ENCODE data around the gene POLR2E.
A peak's percentile ranks its signal among the peaks of the same experiment; 100 is the strongest.

Gene POLR2E

GRCh38 chr19:1110809-1111640 is 15.8 kb upstream of the POLR2E start:
- no peak for DNase-seq

DNA sequence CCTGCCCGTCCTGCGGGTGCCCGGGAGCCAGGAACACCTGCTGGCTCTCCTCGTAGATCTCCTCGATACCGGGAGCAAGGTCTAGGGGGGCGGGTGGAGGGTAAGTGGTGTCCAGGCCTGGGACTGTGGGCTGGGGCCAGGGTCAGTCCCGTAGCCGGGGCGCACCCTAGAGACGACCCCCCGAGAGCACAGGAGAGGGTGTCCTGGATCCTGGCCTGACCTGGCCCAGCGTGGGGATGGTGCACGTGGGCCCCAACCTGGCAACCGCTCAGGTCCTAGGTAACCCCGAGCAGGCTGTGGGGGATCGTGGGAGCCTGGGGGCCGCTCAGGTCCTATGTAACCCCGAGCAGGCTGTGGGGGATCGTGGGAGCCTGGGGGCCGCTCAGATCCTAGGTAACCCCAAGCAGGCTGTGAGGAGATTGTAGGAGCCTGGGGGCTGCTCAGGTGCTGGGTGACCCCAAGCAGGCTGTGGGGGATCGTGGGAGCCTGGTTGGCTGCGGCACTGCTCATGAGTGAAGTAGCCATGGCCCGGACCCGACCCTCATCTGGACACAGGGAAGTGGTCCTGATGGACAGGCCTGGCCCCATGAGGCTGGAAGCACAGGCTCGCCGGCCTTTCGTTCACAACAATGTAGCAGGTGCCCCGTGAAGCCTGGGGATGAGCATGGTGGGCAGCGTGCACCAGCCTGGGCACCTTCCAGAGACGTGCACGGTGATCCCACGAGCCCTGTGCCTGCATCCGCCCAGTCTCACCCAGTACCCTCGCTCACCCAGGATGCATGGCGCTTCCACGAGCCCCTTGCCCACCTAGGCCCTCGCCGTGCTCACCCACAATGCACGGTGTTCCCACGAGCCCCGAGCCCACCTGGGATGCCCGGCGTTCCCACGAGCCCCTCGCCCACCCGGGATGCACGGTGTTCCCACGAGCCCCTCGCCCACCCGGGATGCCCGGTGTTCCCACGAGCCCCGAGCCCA is 14.8 kb upstream of the POLR2E start:
- DNase-seq: peak in 1 of 5 experiments; percentile 3

DNA sequence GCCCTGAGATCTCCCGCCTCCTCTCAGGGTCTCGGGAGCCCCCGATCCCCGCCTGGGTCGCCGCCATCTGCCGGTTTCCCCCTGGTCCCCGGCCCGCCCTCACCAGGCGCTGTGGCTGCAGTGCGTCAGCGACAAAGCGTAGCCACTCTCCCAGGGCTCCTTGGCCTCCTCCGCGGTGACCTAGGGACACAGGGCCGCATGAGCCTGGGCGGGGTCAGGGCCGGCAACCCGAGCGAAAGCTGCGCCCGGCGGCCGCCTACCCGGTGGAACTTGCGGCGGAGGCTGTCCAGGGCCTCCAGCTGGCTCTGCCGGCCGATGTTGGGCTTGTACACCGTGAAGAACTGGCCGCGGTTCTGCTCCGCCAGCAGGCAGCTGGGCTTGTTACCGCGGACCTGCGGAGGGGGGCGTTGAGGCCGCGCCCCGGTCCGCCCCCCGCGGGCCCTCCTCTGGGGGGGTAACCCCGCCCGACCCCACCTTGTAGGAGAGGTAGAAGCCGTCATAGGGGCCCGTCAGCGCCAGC is 13.9 kb upstream of the POLR2E start:
- DNase-seq: peak in 1 of 5 experiments; percentile 11

DNA sequence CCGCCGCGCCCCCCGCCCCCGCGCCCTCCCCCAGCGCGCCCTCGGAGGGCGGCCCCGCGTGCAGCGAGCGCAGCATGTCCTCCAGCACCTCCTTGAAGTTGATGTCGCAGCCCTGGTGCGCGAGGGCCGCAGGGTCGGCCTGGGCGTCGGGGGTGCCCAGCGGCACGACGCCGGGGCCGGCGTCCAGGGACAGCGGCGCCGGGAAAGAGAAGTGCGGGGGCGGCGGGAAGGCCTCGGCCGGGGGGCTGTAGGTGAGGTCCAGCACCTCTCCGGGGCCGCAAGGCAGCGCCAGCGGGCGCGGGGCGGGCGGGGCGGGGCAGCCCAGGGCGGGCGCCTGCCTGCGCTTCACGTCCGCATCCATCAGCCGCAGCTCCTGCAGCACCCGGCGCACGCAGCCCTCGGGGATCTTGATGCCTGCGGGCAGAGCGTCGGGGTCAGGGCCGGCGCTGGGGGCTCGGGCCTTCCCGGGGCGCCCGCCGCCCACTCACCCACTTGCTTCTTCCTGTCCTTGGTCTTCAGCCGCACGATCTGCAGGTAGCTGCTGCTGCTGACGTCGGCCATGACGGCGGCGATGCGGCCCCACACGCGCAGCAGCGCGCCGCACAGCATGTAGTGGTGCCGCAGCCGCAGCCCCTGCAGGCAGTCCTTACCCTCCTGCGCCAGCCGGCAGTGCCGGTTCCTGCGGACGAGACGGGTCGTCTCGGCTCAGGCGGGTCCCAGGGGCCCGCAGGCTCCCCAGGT is 13.3 kb upstream of the POLR2E start:
- no peak for DNase-seq

DNA sequence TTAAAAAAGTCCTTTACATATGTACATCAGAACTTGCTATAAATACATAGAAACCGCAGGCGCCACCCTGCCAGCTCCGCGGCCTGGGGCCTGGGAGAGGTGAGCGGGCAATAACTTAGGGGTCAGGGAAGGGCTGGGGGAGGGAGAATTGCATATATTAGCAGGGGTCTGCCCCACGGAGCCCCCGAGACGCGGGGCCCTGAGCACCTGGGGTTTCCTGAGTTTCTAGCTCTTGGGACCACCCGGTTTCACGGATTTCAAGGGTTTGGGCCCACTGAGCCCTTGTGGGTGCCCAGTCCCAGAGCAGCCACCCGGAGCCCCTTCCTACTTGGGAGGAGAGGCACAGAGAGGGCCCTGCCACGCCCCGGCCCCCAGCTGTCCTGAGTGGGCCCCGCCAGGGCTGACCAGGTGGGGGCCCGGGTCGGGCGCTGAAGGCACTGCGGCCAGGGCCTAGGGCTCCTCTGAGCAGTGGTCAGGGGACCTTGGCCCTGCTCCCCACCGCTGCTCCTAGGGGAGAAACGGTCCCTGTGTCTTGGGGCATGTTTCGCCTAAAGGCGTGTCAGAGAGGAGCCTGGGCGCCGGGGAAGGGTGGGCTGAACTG is 12.6 kb upstream of the POLR2E start:
- no peak for DNase-seq

GRCh38 chr19:1106841-1107660 is 11.9 kb upstream of the POLR2E start:
- no peak for DNase-seq

DNA sequence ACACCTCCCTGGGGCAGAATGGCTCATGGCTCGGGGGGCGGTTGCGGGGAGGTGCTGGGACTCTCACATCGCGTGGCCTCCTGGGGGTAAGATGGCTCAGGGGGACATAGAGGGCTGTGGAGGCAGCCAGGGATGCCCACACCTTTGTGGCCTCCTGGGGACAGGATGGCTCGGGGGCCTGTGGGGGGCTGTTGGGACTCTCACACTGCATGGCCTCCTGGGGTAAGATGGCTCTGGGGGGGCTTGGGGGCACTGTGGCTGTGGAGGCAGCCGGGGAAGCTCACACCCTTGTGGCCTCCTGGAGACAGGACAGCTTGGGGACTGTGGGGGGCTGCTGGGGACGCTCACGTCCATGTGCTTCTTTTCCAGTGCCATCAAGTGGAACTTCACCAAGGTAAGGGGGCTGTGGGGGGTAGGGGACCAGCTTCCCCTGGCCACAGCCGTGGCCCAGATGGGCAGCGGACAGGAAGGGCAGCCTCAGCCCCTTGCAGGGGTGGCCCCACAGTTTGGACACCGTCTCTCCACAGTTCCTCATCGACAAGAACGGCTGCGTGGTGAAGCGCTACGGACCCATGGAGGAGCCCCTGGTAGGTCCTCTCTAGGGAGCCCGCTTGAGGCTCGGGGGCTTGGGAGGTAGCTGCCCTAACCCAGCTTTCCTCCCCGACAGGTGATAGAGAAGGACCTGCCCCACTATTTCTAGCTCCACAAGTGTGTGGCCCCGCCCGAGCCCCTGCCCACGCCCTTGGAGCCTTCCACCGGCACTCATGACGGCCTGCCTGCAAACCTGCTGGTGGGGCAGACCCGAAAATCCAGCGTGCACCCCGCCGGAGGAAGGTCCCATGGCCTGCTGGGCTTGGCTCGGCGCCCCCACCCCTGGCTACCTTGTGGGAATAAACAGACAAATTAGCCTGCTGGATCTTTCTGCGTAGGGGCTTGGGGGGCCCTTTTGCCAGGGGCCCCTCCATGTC is 11.0 kb upstream of the POLR2E start:
- DNase-seq: no peak

DNA sequence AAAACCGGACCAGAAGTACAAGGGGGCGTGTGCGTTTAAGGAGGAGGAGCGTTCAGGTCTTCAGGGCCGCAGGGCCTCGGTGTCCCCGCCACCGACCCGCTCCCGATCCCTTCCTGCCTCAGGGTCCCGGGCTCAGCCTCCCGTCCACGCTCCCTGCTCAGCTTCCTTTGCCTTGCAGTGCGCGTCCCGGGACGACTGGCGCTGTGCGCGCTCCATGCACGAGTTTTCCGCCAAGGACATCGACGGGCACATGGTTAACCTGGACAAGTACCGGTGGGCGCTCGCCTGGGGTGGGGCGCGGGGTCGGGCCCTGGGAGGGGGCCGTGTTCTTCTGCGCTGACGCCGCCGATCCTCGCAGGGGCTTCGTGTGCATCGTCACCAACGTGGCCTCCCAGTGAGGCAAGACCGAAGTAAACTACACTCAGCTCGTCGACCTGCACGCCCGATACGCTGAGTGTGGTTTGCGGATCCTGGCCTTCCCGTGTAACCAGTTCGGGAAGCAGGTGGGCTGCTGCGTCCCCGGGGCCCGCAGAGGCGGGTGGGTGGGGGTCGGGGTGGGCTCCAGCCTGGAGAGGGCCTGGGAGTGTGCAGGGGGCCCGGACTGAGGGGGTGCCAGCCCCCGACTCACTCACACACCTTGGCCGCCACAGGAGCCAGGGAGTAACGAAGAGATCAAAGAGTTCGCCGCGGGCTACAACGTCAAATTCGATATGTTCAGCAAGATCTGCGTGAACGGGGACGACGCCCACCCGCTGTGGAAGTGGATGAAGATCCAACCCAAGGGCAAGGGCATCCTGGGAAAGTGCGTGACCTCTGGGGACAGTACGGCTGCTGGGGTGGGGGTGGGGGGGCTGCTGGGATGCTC is 10.1 kb upstream of the POLR2E start:
- peak in 1 of 5 experiments; percentile 7 for DNase-seq

GRCh38 chr19:1104311-1105007 is 9.3 kb upstream of the POLR2E start:
- peak; percentile 61 to 75 (median 74) for DNase-seq

DNA sequence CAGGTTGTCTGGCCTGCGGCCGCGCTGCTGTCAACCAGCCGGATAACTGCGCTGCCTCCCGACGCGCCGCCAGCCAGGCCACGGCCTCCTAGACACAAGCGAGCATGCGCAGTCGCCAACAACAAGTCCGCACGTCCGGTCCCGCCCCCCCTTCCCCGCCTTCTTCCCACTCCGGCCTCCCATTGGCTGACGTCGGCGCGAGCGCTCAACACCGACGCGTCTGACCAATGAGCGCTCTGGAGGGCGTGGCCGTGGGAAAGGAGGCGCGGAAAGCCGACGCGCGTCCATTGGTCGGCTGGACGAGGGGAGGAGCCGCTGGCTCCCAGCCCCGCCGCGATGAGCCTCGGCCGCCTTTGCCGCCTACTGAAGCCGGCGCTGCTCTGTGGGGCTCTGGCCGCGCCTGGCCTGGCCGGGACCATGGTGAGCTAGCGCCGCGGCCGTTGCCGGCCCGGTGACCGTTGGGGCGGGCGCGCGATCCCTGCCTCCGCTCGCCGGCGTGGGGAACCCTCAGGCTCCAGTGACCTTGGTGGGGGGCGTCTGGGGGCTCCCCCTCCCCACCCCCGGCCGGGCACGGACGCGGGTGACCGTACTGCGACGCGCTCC is 8.6 kb upstream of the POLR2E start, which contains the start of gene GPX4:
GPX4 (plus strand) TSS at position 287 of the 603 bp plus-strand sequence; CDS start at position 337, 50 bp downstream.
- DNase-seq: peak; percentile 95 to 99 (median 98)

DNA sequence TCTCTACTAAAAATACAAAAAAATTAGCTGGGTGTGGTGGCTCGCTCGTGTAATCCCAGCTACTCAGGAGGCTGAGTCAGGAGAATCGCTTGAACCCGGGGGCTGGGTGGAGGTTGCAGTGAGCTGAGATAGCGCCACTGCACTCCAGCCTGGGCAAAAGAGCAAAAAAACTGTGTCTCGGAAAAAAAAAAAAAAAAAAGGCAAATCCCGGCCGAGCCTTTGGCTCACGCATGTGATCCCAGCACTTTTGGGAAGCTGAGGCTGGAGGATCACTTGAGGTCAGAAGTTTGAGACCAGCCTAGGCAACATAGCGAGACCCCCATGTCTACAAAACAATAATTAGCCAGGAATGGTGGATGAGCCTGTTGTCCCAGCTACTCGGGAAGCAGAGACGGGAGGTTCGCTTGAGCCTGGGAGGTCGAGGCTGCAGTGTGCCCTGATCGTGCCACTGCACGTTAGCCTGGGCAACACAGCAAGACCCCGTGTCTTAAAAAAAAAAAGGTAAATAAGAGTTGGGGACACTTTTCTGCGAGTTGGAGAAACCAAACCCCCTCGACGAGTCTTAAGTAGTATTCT is 8.0 kb upstream of the POLR2E start:
- peak in 1 of 5 experiments; percentile 3 for DNase-seq

DNA sequence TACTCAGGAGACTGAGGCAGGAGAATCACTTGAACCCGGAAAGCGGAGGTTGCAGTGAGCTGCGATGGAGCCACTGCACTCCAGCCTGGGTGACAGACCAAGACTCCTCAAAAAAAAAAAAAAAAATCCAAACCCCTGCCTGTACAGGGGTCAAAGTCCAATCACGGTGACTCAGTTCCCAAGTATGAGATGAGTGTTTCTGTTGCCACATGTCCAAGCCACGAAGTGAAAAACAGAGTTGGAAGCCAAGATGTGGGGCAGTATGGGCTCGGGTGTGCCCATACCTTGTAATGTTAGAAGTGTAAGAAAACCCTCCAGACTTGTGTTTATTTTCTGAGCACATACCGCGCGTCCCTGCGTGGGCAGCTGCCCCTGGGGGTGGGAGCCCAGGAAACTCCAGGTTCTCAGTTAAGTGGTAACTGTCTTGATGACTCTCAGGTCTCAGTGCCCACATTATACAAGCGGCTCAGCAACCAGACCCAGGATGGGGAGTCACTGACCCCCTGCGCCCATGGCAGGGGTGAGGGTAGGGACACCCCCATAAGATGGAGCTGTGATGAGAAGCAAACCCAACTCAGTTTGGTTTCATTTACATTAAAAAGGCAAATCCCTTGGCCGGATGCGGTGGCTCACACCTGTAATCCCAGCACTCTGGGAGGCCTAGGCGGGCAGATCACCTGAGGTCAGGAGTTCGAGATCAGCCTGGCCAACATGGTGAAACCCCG is 7.4 kb upstream of the POLR2E start:
- DNase-seq: peak in 3 of 5 experiments; percentile 63 to 85 (median 65)

DNA sequence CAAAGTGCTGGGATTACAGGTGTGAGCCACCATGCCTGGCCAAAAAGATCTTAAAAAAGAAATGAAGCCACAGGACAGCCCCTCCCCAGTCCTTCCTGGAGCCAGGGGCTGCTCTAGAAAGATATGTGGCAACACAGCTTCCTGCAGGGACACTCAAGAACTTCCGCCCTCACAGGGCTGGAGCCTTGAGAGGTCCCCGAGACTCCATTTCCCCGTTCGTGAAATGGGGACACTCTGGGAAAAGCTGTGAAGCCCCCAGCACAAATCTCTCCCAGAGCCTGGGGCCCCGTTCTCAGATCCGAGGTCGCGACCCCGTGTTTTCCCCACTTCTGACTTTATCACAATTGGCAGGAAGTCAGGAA is 6.1 kb upstream of the POLR2E start:
- no peak for DNase-seq

- DNase-seq: no peak
Observed at GRCh38 chr19:1098177-1099051, 3.2 kb upstream of the POLR2E start.

- DNase-seq: no peak
Observed at GRCh38 chr19:1097810-1098176, 2.6 kb upstream of the POLR2E start.

DNA sequence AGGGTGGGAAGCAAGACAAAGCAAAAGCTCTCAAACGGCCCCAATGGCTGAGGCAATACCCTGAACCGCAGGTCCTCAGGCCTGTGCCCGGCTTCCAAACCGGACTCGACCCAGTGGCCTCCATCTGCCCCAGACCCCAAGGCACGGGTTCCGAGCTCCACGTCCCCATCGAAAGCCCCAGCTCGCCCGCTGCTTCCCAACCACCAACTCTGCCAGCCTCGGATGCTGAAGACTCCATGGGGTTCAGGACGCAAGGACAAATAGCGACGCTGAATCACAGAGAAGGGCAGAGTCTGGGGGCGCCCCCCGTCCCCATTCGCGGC is 559 bp downstream of the POLR2E start:
- DNase-seq: no peak
